ENCODE data around the gene SCYGR7. TPM values are rescaled to one million over a fixed set of nuclear protein-coding genes. Genes with fewer than 3 reads are reported as not detected.

Gene SCYGR7
- total RNA-seq, 1 donor from 2014 or later, result not detected

DNA sequence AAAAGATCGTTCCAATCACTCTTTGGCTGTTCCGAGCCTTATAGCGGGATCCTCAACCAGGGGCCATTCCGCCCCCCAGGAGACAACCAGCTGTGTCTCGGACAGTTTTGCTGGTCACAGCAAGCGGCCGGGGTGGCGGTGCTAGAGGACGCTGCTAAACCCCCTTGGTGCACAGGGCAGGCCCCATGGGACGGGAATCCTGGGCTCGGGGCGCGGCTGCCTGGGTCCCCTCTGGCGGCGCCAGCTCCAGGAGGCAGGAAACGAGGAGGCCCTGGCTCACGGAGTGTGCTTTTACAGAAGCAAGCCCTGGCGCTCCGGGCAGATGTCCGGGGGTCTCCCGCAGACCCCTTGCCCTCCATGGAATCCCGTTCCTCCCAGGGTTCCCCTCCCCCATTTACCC is 39.7 kb downstream of the SCYGR7 start:
- Mint-ChIP-seq H3K4me1 (ENCODE audit: low read depth, unreplicated experiment) (no peaks in the 10 kb centered on the region), H3K4me3 (ENCODE audit: unreplicated experiment) (no peak overlapping the region), H3K27ac (ENCODE audit: unreplicated experiment) (no peak overlapping the region), H3K36me3 (ENCODE audit: unreplicated experiment) (no peaks in the 10 kb centered on the region), H3K27me3 (ENCODE audit: unreplicated experiment) (no peaks in the 10 kb centered on the region), H3K9me3 (ENCODE audit: unreplicated experiment) (no peaks in the 10 kb centered on the region)
- TF ChIP-seq, protein P1, sequence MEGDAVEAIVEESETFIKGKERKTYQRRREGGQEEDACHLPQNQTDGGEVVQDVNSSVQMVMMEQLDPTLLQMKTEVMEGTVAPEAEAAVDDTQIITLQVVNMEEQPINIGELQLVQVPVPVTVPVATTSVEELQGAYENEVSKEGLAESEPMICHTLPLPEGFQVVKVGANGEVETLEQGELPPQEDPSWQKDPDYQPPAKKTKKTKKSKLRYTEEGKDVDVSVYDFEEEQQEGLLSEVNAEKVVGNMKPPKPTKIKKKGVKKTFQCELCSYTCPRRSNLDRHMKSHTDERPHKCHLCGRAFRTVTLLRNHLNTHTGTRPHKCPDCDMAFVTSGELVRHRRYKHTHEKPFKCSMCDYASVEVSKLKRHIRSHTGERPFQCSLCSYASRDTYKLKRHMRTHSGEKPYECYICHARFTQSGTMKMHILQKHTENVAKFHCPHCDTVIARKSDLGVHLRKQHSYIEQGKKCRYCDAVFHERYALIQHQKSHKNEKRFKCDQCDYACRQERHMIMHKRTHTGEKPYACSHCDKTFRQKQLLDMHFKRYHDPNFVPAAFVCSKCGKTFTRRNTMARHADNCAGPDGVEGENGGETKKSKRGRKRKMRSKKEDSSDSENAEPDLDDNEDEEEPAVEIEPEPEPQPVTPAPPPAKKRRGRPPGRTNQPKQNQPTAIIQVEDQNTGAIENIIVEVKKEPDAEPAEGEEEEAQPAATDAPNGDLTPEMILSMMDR (IDR thresholded peaks at IDR 0.05; ENCODE audit: partially characterized antibody, unreplicated experiment), result no peak
- no peak for DNase-seq

DNA sequence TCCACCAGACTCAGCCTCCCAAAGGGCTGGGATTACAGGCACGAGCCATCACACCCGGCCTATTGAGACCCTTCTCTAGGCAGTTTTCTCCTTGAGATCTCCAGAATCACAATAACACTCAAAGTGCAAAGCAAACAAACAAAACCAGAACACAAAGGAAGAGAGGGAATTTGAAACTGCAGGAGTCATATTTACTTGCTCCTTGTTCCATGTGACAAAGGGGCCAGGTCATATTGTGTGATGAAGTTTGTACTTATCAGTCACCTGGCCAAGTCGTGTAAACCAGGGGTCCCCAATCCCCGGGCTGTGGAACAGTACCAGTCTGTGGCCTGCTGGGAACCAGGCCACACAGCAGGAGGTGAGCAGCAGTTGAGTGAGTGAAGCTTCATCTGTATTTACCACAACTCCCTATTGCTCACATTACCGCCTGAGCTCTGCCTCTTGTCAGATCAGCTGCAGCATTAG is 44.1 kb downstream of the SCYGR7 start:
- Mint-ChIP-seq H3K9me3 (ENCODE audit: unreplicated experiment) (no peaks in the 10 kb centered on the region), H3K27ac (ENCODE audit: unreplicated experiment) (no peak overlapping the region), H3K27me3 (ENCODE audit: unreplicated experiment) (no peaks in the 10 kb centered on the region), H3K36me3 (ENCODE audit: unreplicated experiment) (no peaks in the 10 kb centered on the region), H3K4me1 (ENCODE audit: low read depth, unreplicated experiment) (no peaks in the 10 kb centered on the region), H3K4me3 (ENCODE audit: unreplicated experiment) (no peak overlapping the region)
- TF ChIP-seq, protein P1 (IDR thresholded peaks at IDR 0.05; ENCODE audit: partially characterized antibody, unreplicated experiment), result no peak
- no peak for DNase-seq

DNA sequence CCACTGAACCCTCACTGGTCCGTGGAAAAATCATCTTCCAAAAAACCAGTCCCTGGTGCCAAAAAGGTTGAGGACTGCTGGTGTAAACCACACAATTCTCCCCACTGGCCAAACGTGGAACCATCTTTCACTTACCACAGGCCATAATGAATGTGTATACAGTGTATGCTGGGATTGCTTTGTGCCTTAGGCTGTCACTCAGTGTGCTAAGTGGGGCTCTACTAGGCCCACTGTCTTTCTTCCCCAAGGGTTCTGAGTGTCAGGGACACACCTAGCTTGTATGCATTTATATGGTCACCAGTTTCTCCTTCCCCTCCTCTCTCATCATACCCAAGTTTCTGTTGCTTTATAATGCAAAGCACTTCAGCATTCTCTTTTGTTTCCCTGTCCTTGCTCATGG is 44.8 kb downstream of the SCYGR7 start:
- DNase-seq, result no peak
- Mint-ChIP-seq H3K27me3 (ENCODE audit: unreplicated experiment) (no peaks in the 10 kb centered on the region), H3K4me1 (ENCODE audit: low read depth, unreplicated experiment) (no peaks in the 10 kb centered on the region), H3K4me3 (ENCODE audit: unreplicated experiment) (no peak overlapping the region), H3K9me3 (ENCODE audit: unreplicated experiment) (no peaks in the 10 kb centered on the region), H3K36me3 (ENCODE audit: unreplicated experiment) (no peaks in the 10 kb centered on the region), H3K27ac (ENCODE audit: unreplicated experiment) (no peak overlapping the region)
- TF ChIP-seq, protein P1 (IDR thresholded peaks at IDR 0.05; ENCODE audit: partially characterized antibody, unreplicated experiment), result no peak

DNA sequence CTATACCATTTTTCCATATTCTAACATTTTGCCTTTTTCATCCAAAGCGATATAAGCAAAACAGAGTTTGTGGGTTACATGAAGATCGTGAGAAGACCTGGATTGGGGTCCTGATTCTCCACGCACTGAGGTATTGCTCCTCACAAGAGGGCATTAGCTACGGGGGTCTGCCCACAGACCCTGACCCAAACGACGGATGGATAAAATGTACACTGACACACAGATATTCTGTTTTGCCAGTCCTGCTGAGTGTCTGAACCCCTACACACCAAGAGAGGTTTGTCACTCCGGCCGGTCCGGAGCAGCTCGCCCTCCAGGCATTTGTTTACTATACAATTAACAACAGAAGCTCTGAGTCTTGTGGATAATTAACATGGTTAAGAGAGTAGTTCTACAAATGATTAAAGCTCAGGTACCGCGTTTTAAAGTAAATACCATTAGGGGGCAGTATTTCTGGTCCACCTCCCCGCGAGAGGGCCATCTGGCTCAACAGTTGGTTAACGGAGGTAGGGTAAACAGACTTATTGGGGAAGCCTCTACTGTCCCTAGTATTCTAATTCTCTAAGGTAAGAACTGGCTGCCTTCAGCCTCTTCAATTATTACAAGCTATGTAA is 46.0 kb downstream of the SCYGR7 start:
- H3K4me3 Mint-ChIP-seq (ENCODE audit: unreplicated experiment), result no peak overlapping the region
- TF ChIP-seq, protein P1 (IDR thresholded peaks at IDR 0.05; ENCODE audit: partially characterized antibody, unreplicated experiment), result no peak
- H3K27ac Mint-ChIP-seq (ENCODE audit: unreplicated experiment), result no peak overlapping the region
- no peaks in the 10 kb centered on the region for H3K4me1 Mint-ChIP-seq (ENCODE audit: low read depth, unreplicated experiment)
- H3K27me3 Mint-ChIP-seq (ENCODE audit: unreplicated experiment), result no peaks in the 10 kb centered on the region
- DNase-seq, result no peak
- no peaks in the 10 kb centered on the region for H3K36me3 Mint-ChIP-seq (ENCODE audit: unreplicated experiment)
- no peaks in the 10 kb centered on the region for H3K9me3 Mint-ChIP-seq (ENCODE audit: unreplicated experiment)

DNA sequence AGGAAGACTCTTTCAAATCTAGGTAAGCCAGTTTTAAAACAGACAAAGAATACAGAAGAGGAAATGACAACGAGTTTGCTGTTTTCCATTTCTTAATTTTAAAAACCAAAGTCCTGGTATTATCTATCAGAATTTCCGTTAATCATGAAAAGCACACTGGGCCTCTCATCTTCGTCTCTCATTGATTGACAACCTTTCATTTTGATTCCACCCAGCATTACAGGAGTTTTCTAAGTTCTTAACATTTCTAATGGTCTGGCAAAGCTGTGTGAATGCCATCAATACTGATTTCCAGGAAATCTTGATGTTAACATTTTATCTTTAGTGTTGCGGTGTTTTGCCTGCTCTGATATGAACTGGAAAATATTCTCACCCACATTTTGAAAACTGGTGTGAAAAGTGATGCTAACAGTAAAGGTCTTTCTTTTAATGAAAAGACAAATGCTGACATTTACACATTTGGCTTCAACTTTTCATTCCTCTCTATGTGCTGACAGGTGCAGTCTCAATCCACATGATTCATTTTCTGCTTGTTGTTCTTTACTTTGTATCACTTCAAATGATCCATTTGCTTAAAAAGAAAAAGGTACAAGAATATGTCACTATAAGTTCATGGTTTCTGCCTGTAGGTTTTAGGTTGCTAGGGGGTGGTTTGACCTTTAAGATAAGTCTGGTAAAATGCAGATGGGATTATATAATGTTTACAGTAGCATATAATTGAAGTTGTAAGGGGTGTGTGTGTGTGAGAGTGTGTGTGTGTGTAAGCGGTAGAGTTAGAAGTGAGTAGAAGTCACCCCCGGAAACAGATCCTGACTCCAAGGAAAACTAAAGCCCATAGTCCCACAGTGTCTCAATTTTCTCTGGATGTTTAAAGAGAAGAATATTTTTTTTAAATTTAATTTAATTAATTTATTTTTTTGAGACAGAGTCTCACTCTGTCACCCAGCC is 47.0 kb downstream of the SCYGR7 start:
- Mint-ChIP-seq H3K4me3 (ENCODE audit: unreplicated experiment) (no peak overlapping the region), H3K4me1 (ENCODE audit: low read depth, unreplicated experiment) (no peaks in the 10 kb centered on the region), H3K36me3 (ENCODE audit: unreplicated experiment) (no peaks in the 10 kb centered on the region), H3K9me3 (ENCODE audit: unreplicated experiment) (no peaks in the 10 kb centered on the region), H3K27me3 (ENCODE audit: unreplicated experiment) (no peaks in the 10 kb centered on the region), H3K27ac (ENCODE audit: unreplicated experiment) (no peak overlapping the region)
- TF ChIP-seq, protein P1 (IDR thresholded peaks at IDR 0.05; ENCODE audit: partially characterized antibody, unreplicated experiment), result no peak
- no peak for DNase-seq
